GM19397 (cell line): ENCODE data around the gene FAM167B.
"Not testable (repeated sequence)": the region's sequence is repeated elsewhere in the genome, so short reads cannot be mapped to it uniquely, and the experiment has no call there.

Experiments
- ATAC-seq: cut with Tn5 transposase; IDR thresholded peaks from one replicate; pipeline ENCODE4 v1.9.1; 2021; ENCODE audit warnings: mild to moderate bottlenecking, moderate library complexity; ENCODE audit not compliant: unreplicated experiment

The FAM167B gene

DNA sequence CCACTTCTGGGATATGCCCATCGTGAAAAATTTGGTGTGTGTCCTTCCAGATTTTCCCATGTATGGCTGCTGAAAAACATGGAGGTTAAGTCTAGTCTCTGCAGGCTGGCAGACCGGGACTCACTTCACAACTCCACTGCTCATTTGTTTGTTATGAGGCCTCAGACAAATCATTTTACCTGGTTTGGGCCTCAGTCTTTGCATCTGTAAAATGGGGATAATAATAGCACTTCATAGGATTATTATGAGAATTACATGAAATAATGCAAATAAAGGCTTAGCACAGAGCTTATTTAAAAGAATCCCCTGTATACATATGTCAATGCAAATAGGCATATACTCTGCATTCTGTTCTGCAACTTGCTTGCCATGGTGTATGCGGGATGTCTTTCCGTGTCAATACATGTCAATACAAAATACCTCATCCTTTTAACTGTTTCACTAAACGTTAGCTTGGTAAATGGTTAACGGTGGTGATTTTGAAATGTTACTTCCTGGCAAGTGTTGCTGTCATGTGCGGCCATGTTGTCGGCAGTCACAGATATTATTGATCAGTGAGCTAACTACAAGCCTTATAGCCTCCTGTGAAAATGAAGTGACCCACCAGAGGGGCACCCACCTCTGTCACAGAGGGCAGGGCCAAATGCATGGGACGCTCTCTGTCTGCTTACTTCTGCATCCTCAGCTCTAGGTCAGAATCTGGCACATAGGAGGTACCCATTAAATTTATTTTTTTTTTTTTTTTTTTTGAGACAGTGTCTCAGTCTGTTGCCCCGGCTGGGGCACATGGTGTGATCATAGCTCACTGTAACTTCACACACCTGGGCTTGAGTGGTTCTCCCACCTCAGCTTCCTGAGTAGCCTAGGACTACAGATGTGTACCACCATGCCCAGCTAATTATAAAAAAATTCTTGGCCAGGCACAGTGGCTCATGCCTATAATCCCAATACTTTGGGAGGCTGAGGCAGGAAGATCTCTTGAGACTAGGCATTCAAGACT lies 8.3 kb downstream of the FAM167B start:
- ATAC-seq, result no peak

DNA sequence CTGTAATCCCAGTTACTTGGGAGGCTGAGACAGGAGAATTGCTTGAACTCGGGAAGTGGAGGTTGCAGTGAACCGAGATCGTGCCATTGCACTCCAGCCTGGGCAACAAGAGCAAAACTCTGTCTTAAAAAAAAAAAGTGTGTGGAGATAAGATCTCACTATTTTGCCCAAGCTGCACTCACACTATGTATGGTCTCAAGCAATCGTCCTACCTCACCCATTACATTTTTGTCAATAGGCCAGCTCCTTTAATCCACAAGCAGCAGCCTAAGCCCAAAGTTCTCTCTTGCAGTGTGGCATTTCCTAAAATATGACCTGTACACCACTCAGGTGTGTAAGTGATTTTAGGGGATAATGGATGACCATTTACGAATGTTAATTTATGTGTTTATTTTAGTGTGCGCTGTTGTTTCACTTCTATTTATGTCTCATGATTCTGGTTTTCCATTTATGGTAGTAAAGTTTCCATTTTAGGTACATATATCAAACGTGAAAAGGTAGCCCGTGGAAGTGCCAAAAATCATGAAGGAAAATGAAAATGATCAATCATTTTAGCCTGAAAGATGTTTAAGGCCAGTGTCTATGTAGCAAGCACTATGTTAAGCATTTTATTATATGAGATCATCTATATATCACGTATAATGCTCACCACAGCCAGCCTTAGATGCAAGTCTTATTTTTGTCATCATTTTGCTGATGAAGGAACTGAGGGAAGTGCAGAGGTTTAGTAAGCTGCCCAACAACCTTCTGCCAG lies 9.6 kb downstream of the FAM167B start:
- no peak for ATAC-seq

GRCh38 chr1:32257227-32257508 lies 10.1 kb downstream of the FAM167B start:
- ATAC-seq, result no peak

GRCh38 chr1:32263236-32263593 lies 16.2 kb downstream of the FAM167B start:
- not testable (repeated sequence) for ATAC-seq

DNA sequence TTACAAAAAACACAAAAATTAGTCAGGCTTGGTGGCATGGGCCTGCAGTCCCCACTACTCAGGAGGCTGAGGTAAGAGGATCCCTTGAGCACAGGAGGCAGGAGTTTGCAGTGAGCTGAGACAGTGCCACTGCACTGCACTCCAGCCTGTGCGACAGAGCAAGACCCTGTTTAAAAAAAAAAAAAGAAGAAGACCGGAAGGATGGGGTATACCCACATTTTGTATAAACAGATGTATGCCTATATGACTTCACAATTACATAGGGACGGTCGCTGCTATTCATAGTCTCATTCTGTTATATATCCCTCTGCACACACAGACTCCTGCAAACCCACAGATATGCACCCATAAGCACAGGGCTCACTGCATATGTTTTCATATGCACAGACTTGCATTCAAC lies 16.7 kb downstream of the FAM167B start:
- no peak for ATAC-seq

DNA sequence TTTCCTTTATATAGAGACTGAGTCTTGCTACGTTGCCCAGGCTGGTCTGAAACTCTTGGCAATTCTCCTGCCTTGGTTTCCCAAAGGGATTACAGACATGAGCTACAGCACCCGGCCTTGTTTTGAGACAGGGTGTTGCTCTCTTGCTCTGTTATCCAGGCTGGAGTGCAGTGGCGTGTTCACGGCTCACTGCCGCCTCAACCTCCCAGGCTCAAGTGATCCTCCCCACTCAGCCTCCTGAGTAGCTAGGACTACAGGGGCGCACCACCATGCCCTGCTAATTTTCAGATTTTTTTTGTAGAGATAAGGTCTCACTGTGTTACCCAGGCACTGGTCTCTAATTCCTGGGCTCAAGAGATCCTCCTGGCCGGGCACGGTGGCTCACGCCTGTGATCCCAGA lies 18.8 kb downstream of the FAM167B start:
- no peak for ATAC-seq

DNA sequence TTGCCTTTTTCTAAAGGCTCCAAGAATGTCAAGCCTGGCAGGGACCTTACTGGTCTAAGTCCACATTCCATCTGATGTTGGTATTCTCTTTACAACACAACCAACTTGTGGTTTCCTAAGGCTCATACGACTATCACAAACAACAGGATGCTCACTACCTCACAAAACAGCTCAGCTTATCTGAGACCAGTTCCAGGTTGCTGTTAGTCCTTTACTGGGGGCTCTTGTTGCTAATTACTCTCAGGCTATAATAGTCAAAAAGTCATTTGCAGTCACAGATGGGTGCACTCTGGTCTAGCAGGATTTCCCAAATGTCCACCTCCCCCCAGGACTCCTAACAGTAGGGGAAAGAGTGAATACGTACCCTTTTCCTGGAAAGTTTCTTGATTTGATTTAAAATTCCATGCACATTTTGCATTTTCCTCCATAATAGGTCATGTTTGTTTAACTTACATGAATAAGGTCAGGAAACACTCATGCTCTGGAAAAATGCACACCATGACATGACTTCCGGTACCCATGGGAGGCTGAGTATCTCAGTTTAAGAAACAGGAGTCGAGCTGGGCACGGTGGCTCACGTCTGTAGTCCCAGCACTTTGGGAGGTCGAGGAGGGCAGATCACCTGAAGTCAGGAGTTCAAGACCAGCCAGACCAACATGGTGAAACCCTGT lies 20.0 kb downstream of the FAM167B start:
- ATAC-seq, result no peak

DNA sequence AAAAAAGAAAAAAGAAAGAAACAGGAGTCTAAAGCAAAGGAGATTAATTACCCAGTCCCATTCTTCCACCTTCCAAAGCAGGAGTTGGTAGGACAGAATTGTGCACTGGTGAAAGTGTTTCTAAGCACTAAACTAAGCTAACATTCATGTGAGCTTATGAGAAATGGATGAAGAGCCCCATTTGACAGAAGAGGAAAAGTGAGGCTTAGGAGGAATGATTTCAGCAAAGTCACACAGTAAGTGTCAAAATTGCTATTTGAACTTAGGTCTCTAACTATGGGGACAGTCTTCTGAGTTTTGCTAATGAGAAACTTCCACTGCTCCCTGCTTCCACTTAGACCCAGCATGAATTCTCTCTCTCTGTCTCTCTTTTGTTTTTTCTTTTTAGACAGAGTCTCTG lies 22.7 kb downstream of the FAM167B start:
- ATAC-seq, result no peak

DNA sequence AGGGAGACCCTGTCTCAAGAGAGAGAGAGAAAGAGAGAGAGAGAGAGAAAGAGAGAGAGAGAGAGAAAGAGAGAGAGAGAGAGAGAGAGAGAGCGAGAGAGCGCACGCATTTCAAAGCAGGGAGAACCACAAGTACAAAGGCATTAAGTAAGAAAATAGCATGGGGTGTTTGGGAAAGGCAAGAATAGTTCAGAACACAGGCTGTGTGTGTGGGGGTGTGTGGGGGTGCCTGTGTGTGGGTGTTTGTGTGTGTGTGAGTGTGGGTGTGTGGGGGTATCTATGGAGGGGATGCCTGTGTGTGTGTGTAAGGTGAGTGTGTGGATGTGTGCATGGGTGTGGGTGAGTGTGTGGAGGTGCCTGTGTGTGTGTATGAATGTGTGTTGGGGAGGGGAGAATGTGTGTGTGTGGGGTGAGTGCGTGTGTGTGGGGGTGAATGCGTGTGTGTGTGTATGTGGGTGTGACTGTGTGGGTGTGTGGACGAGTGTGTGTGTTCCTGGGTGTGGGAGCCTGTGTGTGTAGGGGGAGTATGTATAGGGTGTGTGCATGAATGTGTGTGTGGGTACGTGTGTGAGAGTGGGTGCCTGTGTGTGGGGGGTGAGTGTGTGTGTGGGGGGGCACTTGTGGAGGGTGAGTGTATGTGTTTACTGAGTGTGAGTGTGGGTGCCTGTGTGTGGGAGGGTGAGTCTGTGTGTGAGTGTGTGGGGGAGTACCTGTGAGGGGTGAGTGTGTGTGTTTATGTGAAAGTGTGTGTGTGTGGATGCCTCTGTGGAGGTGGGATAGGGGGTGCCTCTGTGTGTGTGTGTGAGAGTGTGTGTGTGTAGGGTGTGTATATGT lies 25.8 kb downstream of the FAM167B start:
- ATAC-seq, result no peak

- ATAC-seq, result no peak
These were observed 26.6 kb downstream of the FAM167B start for GRCh38 chr1:32273391-32274208.

GRCh38 chr1:32274646-32275340 lies 27.8 kb downstream of the FAM167B start:
- ATAC-seq, result no peak

GRCh38 chr1:32275424-32275823 lies 28.4 kb downstream of the FAM167B start:
- no peak for ATAC-seq

GRCh38 chr1:32276032-32276782 lies 29.2 kb downstream of the FAM167B start:
- ATAC-seq, result no peak

DNA sequence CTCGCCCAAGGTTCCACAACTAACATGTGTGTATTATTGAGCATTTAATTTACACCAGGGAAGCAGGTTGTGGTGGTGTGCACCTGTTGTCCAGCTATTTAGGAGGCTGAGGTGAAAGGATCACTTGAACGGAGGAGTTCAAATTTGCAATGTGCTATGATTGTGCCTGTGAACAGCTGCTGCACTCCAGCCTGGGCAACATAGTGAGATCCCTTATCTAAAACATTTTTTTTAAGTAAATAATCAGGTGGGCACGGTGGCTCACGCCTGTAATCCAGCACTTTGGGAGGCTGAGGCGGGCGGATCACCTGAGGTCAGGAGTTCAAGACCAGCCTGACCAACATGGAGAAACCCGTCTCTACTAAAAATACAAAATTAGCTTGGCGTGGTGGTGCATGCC lies 37.8 kb downstream of the FAM167B start:
- not testable (repeated sequence) for ATAC-seq

DNA sequence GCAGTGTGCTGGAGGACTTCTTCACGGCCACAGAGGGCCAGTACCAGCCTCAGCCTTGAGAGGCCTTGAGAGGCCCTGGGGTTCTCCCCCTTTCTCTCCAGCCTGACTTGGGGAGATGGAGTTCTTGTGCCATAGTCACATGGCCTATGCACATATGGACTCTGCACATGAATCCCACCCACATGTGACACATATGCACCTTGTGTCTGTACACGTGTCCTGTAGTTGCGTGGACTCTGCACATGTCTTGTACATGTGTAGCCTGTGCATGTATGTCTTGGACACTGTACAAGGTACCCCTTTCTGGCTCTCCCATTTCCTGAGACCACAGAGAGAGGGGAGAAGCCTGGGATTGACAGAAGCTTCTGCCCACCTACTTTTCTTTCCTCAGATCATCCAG lies 38.6 kb downstream of the FAM167B start:
- no peak for ATAC-seq

- no peak for ATAC-seq
These were observed 39.7 kb downstream of the FAM167B start for GRCh38 chr1:32286763-32287162.

- no peak for ATAC-seq
These were observed 42.2 kb downstream of the FAM167B start for GRCh38 chr1:32289256-32289655.

DNA sequence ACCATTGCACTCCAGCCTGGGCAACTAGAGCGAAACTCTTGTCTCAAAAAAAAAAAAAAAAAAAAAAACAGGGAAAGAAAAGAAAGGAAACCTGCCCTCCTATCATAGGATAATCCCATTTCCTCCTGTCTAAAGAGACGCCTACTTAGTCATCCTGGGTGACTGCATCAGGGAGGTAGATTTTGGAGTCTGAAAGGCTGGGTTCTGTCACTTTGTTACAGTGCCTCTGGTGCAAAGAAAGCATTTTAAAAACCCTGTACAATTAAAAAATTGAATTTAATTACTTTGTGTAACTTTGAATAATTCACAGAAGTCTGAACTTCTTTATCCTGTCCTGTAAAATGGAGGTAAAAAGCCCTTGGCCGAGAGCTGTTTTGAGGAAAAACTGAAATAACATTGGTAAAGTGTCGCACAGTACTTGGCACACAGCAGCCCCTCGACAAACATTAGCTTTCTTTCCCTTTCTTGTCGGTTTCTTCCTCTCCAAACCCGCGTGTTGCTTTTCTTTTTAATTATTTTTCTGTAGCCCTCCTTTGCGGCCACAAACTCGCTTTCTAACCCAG lies 44.2 kb downstream of the FAM167B start:
- ATAC-seq, result no peak
